SK-N-SH treated with all-trans-retinoic acid at 6 μM for 48 hours (cell line): ENCODE measurements around the gene USP36.

Experiments used
- ARNTL ChIP-seq: fragments of 450-650 bp; formaldehyde crosslinking; IDR thresholded peaks from 2 replicates; pipeline ENCODE4 v1.5.0; 2020; ENCODE audit warnings: low read depth, mild to moderate bottlenecking, moderate library complexity, borderline replicate concordance
- CSDC2 ChIP-seq: fragments of 250-450 bp; sonication (Bioruptor Pico); IDR thresholded peaks from 2 replicates; pipeline ENCODE4 v1.5.0; 2020; ENCODE audit warnings: mild to moderate bottlenecking, moderate library complexity
- ESRRG ChIP-seq: fragments of 250-450 bp; sonication (Bioruptor Pico); IDR thresholded peaks from 2 replicates; pipeline ENCODE4 v1.6.1; 2021; ENCODE audit warnings: mild to moderate bottlenecking
- GLIS3 ChIP-seq: fragments of 250-450 bp; sonication (Bioruptor Pico); IDR thresholded peaks from 2 replicates; pipeline ENCODE4 v1.5.0; 2020; ENCODE audit warnings: mild to moderate bottlenecking, moderate library complexity
- ISL1 ChIP-seq: fragments of 250-450 bp; sonication (Bioruptor Pico); IDR thresholded peaks from 2 replicates; pipeline ENCODE4 v2.1.2; 2022; ENCODE audit warnings: mild to moderate bottlenecking, moderate library complexity
- PATZ1 ChIP-seq: fragments of 250-450 bp; sonication (Bioruptor Pico); IDR thresholded peaks from 2 replicates; pipeline ENCODE4 v1.8.0; 2020; ENCODE audit warnings: mild to moderate bottlenecking, moderate library complexity, borderline replicate concordance
- RARB ChIP-seq: fragments of 250-450 bp; sonication (Bioruptor Pico); IDR thresholded peaks from 2 replicates; pipeline ENCODE4 v1.8.0; 2021; ENCODE audit warnings: mild to moderate bottlenecking, moderate library complexity
- ZFP3 ChIP-seq: fragments of 250-450 bp; sonication (Bioruptor Pico); IDR thresholded peaks from 2 replicates; pipeline ENCODE4 v1.5.0; 2020; ENCODE audit warnings: mild to moderate bottlenecking, moderate library complexity
- ZFP30 ChIP-seq: fragments of 450-650 bp; formaldehyde crosslinking; IDR thresholded peaks from 2 replicates; pipeline ENCODE4 v1.5.0; 2022; ENCODE audit warnings: mild to moderate bottlenecking, moderate library complexity
- ZNF565 ChIP-seq: fragments of 450-650 bp; formaldehyde crosslinking; conservative IDR thresholded peaks from 2 replicates; pipeline ENCODE4 v1.5.0; 2020; ENCODE audit warnings: low read depth, mild to moderate bottlenecking, moderate library complexity
- ZNF8 ChIP-seq: fragments of 450-650 bp; formaldehyde crosslinking; IDR thresholded peaks from 2 replicates; pipeline ENCODE4 v1.5.0; 2020; ENCODE audit warnings: mild to moderate bottlenecking, moderate library complexity
- TF ChIP-seq, protein P1 (sequence below): fragments of 250-450 bp; sonication (Bioruptor Pico); IDR thresholded peaks from 2 replicates; pipeline ENCODE4 v1.5.1; 2021; ENCODE audit warnings: mild to moderate bottlenecking, moderate library complexity
- TF ChIP-seq, protein P2 (sequence below): fragments of 250-450 bp; sonication (Bioruptor Pico); IDR thresholded peaks from 2 replicates; pipeline ENCODE4 v1.5.1; 2020; ENCODE audit warnings: low read depth, mild to moderate bottlenecking, moderate library complexity
- TF ChIP-seq, protein P3 (sequence below): fragments of 250-450 bp; sonication (Bioruptor Pico); IDR thresholded peaks from 2 replicates; pipeline ENCODE4 v1.5.0; 2020; ENCODE audit warnings: mild to moderate bottlenecking, moderate library complexity

GRCh38 chr17:78842881-78843565 lies 2.4 kb upstream of the USP36 start:
- TF ChIP-seq PATZ1 (no peak), ZFP3 (no peak), ESRRG (CRISPR knock-in tag) (no peak), ARNTL (CRISPR knock-in tag) (no peak), CSDC2 (CRISPR knock-in tag) (no peak), ISL1 (CRISPR knock-in tag) (no peak), RARB (CRISPR knock-in tag) (no peak), GLIS3 (no peak), ZNF565 (no peak), ZFP30 (no peak), ZNF8 (CRISPR knock-in tag) (no peak)
- TF ChIP-seq, protein P1, sequence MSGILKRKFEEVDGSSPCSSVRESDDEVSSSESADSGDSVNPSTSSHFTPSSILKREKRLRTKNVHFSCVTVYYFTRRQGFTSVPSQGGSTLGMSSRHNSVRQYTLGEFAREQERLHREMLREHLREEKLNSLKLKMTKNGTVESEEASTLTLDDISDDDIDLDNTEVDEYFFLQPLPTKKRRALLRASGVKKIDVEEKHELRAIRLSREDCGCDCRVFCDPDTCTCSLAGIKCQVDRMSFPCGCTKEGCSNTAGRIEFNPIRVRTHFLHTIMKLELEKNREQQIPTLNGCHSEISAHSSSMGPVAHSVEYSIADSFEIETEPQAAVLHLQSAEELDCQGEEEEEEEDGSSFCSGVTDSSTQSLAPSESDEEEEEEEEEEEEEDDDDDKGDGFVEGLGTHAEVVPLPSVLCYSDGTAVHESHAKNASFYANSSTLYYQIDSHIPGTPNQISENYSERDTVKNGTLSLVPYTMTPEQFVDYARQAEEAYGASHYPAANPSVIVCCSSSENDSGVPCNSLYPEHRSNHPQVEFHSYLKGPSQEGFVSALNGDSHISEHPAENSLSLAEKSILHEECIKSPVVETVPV (CRISPR knock-in tag), result no peak
- TF ChIP-seq, protein P2, sequence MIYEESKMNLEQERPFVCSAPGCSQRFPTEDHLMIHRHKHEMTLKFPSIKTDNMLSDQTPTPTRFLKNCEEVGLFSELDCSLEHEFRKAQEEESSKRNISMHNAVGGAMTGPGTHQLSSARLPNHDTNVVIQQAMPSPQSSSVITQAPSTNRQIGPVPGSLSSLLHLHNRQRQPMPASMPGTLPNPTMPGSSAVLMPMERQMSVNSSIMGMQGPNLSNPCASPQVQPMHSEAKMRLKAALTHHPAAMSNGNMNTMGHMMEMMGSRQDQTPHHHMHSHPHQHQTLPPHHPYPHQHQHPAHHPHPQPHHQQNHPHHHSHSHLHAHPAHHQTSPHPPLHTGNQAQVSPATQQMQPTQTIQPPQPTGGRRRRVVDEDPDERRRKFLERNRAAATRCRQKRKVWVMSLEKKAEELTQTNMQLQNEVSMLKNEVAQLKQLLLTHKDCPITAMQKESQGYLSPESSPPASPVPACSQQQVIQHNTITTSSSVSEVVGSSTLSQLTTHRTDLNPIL (CRISPR knock-in tag), result no peak
- TF ChIP-seq, protein P3, sequence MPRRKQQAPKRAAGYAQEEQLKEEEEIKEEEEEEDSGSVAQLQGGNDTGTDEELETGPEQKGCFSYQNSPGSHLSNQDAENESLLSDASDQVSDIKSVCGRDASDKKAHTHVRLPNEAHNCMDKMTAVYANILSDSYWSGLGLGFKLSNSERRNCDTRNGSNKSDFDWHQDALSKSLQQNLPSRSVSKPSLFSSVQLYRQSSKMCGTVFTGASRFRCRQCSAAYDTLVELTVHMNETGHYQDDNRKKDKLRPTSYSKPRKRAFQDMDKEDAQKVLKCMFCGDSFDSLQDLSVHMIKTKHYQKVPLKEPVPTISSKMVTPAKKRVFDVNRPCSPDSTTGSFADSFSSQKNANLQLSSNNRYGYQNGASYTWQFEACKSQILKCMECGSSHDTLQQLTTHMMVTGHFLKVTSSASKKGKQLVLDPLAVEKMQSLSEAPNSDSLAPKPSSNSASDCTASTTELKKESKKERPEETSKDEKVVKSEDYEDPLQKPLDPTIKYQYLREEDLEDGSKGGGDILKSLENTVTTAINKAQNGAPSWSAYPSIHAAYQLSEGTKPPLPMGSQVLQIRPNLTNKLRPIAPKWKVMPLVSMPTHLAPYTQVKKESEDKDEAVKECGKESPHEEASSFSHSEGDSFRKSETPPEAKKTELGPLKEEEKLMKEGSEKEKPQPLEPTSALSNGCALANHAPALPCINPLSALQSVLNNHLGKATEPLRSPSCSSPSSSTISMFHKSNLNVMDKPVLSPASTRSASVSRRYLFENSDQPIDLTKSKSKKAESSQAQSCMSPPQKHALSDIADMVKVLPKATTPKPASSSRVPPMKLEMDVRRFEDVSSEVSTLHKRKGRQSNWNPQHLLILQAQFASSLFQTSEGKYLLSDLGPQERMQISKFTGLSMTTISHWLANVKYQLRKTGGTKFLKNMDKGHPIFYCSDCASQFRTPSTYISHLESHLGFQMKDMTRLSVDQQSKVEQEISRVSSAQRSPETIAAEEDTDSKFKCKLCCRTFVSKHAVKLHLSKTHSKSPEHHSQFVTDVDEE (CRISPR knock-in tag), result no peak
